H1 (cell line): ENCODE data around the gene HMGCL. TPM values are rescaled to one million over a fixed set of nuclear protein-coding genes. Genes with fewer than 3 reads are reported as not detected.

Experiments
- CTCF ChIA-PET: fragments of 300-600 bp; sonication (Branson Sonifier 250); formaldehyde crosslinking; loops from one replicate; lab custom pipeline; 2021; ENCODE audit not compliant: partially characterized antibody; lab: Charles Lee
- POLR2A ChIA-PET: fragments of 300-600 bp; sonication (Branson Sonifier 250); formaldehyde crosslinking; loops from one replicate; lab custom pipeline; 2021; ENCODE audit warnings: inconsistent platforms; ENCODE audit not compliant: partially characterized antibody; lab: Charles Lee
- DNase-seq, 2 experiments: peaks; one replicate each; pipeline versions ENCODE4 v3.0.0 to v3.0.0-alpha.2; 2010 to 2022; ENCODE audit warnings: low spot score in 2 of 2, low read depth in 1 of 2, mixed read lengths in 1 of 2
- FAIRE-seq: peaks from 2 replicates; lab custom pipeline; 2011; peaks lifted over from hg19 to GRCh38; lab: Jason Lieb, UNC
- H2AFZ ChIP-seq: 2 replicates; pipeline ENCODE4 v1.8.1; 2012; ENCODE audit warnings: low read length, inconsistent platforms
- H2AK5ac ChIP-seq: 2 replicates; pipeline ENCODE4 v1.6.1; 2013; ENCODE audit warnings: low read depth, low read length
- H2BK120ac ChIP-seq: replicated peaks from 2 replicates; pipeline ENCODE3; 2013; ENCODE audit warnings: low read depth, low read length, inconsistent platforms
- H2BK12ac ChIP-seq: 2 replicates; pipeline ENCODE4 v1.6.1; 2013; ENCODE audit warnings: low read depth, low read length
- H2BK15ac ChIP-seq: 2 replicates; pipeline ENCODE4 v1.6.1; 2013; ENCODE audit warnings: low read length
- H2BK20ac ChIP-seq: 2 replicates; pipeline ENCODE4 v1.6.1; 2013; ENCODE audit warnings: low read length
- H2BK5ac ChIP-seq: 2 replicates; pipeline ENCODE4 v1.6.1; 2013; ENCODE audit warnings: low read depth, low read length
- H3K14ac ChIP-seq: 2 replicates; pipeline ENCODE4 v1.6.1; 2013; ENCODE audit warnings: inconsistent platforms; ENCODE audit not compliant: insufficient read length
- H3K18ac ChIP-seq: 2 replicates; pipeline ENCODE4 v1.6.1; 2013; ENCODE audit warnings: low read length; ENCODE audit errors: extremely low read depth
- H3K23ac ChIP-seq: 2 replicates; pipeline ENCODE4 v1.6.1; 2013; ENCODE audit warnings: inconsistent platforms; ENCODE audit not compliant: insufficient read length
- H3K23me2 ChIP-seq: 2 replicates; pipeline ENCODE4 v1.6.1; 2013; ENCODE audit warnings: low read depth, low read length
- H3K27ac ChIP-seq: 2 replicates; pipeline ENCODE4 v1.6.1; 2011; ENCODE audit warnings: low read depth, low read length, inconsistent platforms
- H3K27me3 ChIP-seq, 4 experiments: replicated peaks in 1 of 4; 1 replicate in 1 of 4; 2 replicates in 3 of 4; pipeline versions ENCODE4 v1.6.1 to v1.8.1; 2011 to 2013; ENCODE audit warnings: low read length in 3 of 4, mild to moderate bottlenecking in 3 of 4, inconsistent platforms in 2 of 4, mixed read lengths in 2 of 4, moderate library complexity in 1 of 4; ENCODE audit not compliant: control insufficient read depth in 3 of 4, insufficient read depth in 3 of 4; ENCODE audit errors: extremely low read depth in 1 of 4
- H3K36me3 ChIP-seq, 4 experiments: 2 replicates each; pipeline versions ENCODE4 v1.6.1 to v1.8.1; 2011 to 2013; ENCODE audit warnings: mild to moderate bottlenecking in 4 of 4, low read length in 3 of 4, moderate library complexity in 2 of 4, control low read depth in 1 of 4, inconsistent platforms in 1 of 4; ENCODE audit not compliant: insufficient read depth in 4 of 4, control insufficient read depth in 2 of 4
- H3K4ac ChIP-seq: replicated peaks from 2 replicates; pipeline ENCODE3; 2013; ENCODE audit warnings: low read length, low read depth, mixed read lengths, inconsistent platforms; ENCODE audit not compliant: insufficient read length
- H3K4me1 ChIP-seq, 4 experiments: replicated peaks in 1 of 4; 1 replicate in 1 of 4; 2 replicates in 3 of 4; pipeline versions ENCODE4 v1.6.1 to v1.8.1; 2011 to 2013; ENCODE audit warnings: low read length in 3 of 4, inconsistent platforms in 2 of 4, mixed read lengths in 1 of 4; ENCODE audit not compliant: insufficient read depth in 4 of 4, control insufficient read depth in 3 of 4
- H3K4me2 ChIP-seq, 2 experiments: 2 replicates each; pipeline versions ENCODE4 v1.6.1 to v1.8.1; 2011 to 2013; ENCODE audit warnings: low read depth in 2 of 2, low read length in 2 of 2, control low read depth in 1 of 2, inconsistent platforms in 1 of 2, mild to moderate bottlenecking in 1 of 2; ENCODE audit not compliant: insufficient read depth in 1 of 2
- H3K4me3 ChIP-seq, 4 experiments: fragments of 200-600, 300-600 bp in 1 of 4; sonication (generic), shearing (Covaris generic), sonication (Bioruptor Twin) in 1 of 4; 2 replicates each; pipeline versions ENCODE4 v1.5.1 to v1.8.1; 2011 to 2016; ENCODE audit warnings: low read length in 4 of 4, low read depth in 3 of 4, control low read depth in 2 of 4, inconsistent platforms in 2 of 4, mild to moderate bottlenecking in 2 of 4, mixed read lengths in 1 of 4, moderate library complexity in 1 of 4; ENCODE audit not compliant: insufficient read depth in 2 of 4; ENCODE audit errors: extremely low read depth in 1 of 4
- H3K56ac ChIP-seq: replicated peaks from 2 replicates; pipeline ENCODE3; 2013; ENCODE audit warnings: low read depth, mild to moderate bottlenecking, mixed read lengths, low read length, inconsistent platforms; ENCODE audit not compliant: insufficient read length
- H3K79me1 ChIP-seq: 2 replicates; pipeline ENCODE4 v1.6.1; 2013; ENCODE audit warnings: low read depth, low read length, control low read depth
- H3K79me2 ChIP-seq, 2 experiments: 2 replicates each; pipeline versions ENCODE4 v1.6.1 to v1.8.1; 2012 to 2013; ENCODE audit warnings: low read length in 2 of 2, mild to moderate bottlenecking in 2 of 2, inconsistent platforms in 1 of 2; ENCODE audit not compliant: insufficient read depth in 2 of 2, control insufficient read depth in 1 of 2
- H3K9ac ChIP-seq, 4 experiments: replicated peaks in 1 of 4; 1 replicate in 1 of 4; 2 replicates in 3 of 4; pipeline versions ENCODE4 v1.6.1 to v1.8.1; 2011 to 2013; ENCODE audit warnings: low read depth in 3 of 4, low read length in 3 of 4, control low read depth in 2 of 4, mild to moderate bottlenecking in 2 of 4, moderate library complexity in 2 of 4, inconsistent platforms in 1 of 4; ENCODE audit errors: extremely low read depth in 1 of 4
- H3K9me3 ChIP-seq, 2 experiments: 2 replicates each; pipeline versions ENCODE4 v1.6.1 to v1.8.1; 2012 to 2013; ENCODE audit warnings: mild to moderate bottlenecking in 2 of 2, moderate library complexity in 2 of 2, control low read depth in 1 of 2, inconsistent platforms in 1 of 2, low read depth in 1 of 2, low read length in 1 of 2, mixed read lengths in 1 of 2; ENCODE audit not compliant: insufficient read depth in 2 of 2
- H4K20me1 ChIP-seq, 2 experiments: replicated peaks in 1 of 2; 2 replicates each; pipeline versions ENCODE3 to v1.8.1; 2011 to 2013; ENCODE audit warnings: inconsistent platforms in 2 of 2, low read length in 2 of 2, mild to moderate bottlenecking in 1 of 2; ENCODE audit not compliant: insufficient read depth in 2 of 2, control insufficient read depth in 1 of 2
- H4K5ac ChIP-seq: 2 replicates; pipeline ENCODE4 v1.6.1; 2013; ENCODE audit warnings: low read length, low read depth, mixed read lengths, inconsistent platforms; ENCODE audit not compliant: insufficient read length
- H4K8ac ChIP-seq: 2 replicates; pipeline ENCODE4 v1.8.0; 2013; ENCODE audit warnings: mild to moderate bottlenecking, moderate library complexity, low read length, inconsistent platforms; ENCODE audit not compliant: insufficient read depth; ENCODE audit errors: extremely low read depth
- H4K91ac ChIP-seq: replicated peaks from 2 replicates; pipeline ENCODE3; 2013; ENCODE audit warnings: low read length, mixed read lengths, inconsistent platforms; ENCODE audit not compliant: insufficient read length
- JUN ChIP-seq: IDR thresholded peaks from 2 replicates; pipeline ENCODE4 v1.6.1; 2011; ENCODE audit warnings: low read depth, mild to moderate bottlenecking, improper control_type of control experiment, low read length
- PHF8 ChIP-seq: fragments of 200-600 bp; sonication (generic); conservative IDR thresholded peaks from 2 replicates; pipeline ENCODE4 v1.7.1; 2012; ENCODE audit warnings: low read depth, mild to moderate bottlenecking, inconsistent platforms, low read length, moderate library complexity
- SAP30 ChIP-seq: fragments of 300-600 bp; sonication (generic); IDR thresholded peaks from 2 replicates; pipeline ENCODE4 v1.7.1; 2012; ENCODE audit warnings: low read length, moderate library complexity, mild to moderate bottlenecking, inconsistent platforms; ENCODE audit not compliant: insufficient read depth, insufficient replicate concordance
- SUZ12 ChIP-seq: fragments of 200-600 bp; sonication (generic); IDR thresholded peaks from 2 replicates; pipeline ENCODE4 v1.6.1; 2012; ENCODE audit warnings: mild to moderate bottlenecking, inconsistent platforms, low read length, moderate library complexity, mixed read lengths
- WGBS, 2 experiments: shearing (Covaris generic) in 1 of 2; methylation state at CpG; one replicate each; pipeline versions ENCODE4 v1.1.6 to v1.1.7; 2013 to 2015; ENCODE audit warnings: low lambda C conversion rate in 2 of 2, mixed read lengths in 2 of 2, inconsistent platforms in 1 of 2, low coverage in 1 of 2, missing lambda C conversion rate in 1 of 2; ENCODE audit not compliant: insufficient replicate concordance in 2 of 2, insufficient coverage in 1 of 2, insufficient read length in 1 of 2; ENCODE audit errors: extremely low coverage in 1 of 2, missing lambda C conversion rate in 1 of 2; 5-methylcytosine and 5-hydroxymethylcytosine counted together
- polyA plus RNA-seq, 7 experiments: library from polyadenylated mRNA; depleted of rRNA in 3 of 7; stranded (reverse) in 5 of 7; unstranded in 2 of 7; fragments of >200 nt in 5 of 7; fragments of 200-250 nt in 2 of 7; gene quantifications; 1 replicate in 5 of 7; 2 replicates in 1 of 7; 4 replicates in 1 of 7; pipeline versions ENCODE4 v1.2.1 to v1.2.3, GENCODE V29; 2011 to 2013; ENCODE audit warnings: missing spikeins in 2 of 7, mixed read lengths in 2 of 7
- total RNA-seq: library from RNA; stranded (reverse); fragmentation: NEBNext Ultra II Directional; extraction: Animal tissue kit (Norgen Biotek cat#: 25700); gene quantifications from 2 replicates; pipeline ENCODE4 v1.2.1, GENCODE V29; 2021

HMGCL gene
- total and polyA plus RNA-seq, 2 of the 8 experiments (the other 6 are each of a cell fraction or from before 2014, with no cell fraction given): 13.7 to 19.5 TPM

- Histone ChIP-seq H2BK5ac (peak overlapping the region; percentile 81), H3K36me3 (peaks cover 3 to 27% (median 24%) of the 10 kb centered on the region in 4 experiments; a peak in 6 of 8 replicates)
Measured at GRCh38 chr1:23791516-23792047, 33.6 kb downstream of the HMGCL start.

More at GRCh38 chr1:23791516-23792047, 33.6 kb downstream of the HMGCL start:
- peak overlapping the region in 3 of 4 experiments; percentile 0 to 64 (median 45); a peak in 5 of 7 replicates for H3K9ac ChIP-seq
- H4K8ac ChIP-seq: peak overlapping the region; percentile 81
- peaks cover 10% of the 10 kb centered on the region; the same call in 1 of the 2 replicates for H3K79me1 ChIP-seq
- no peak overlapping the region for H2AK5ac ChIP-seq
- DNase-seq: peak in 1 of 2 experiments; percentile 63
- POLR2A ChIA-PET: interaction anchor here (0.6 to 16.2 kb wide), 12 partner anchors 8 to 220 kb away, joined by 3 to 192 read pairs (median 6); partner anchors contain the start of genes ELOA, GALE, PITHD1 and RPL11
- WGBS, 2 experiments: 1% methylated on average over 15 of the region's 15 CpGs; no CpG with 5 or more reads in 1 of the 2 experiments
- no peak overlapping the region for H2AFZ ChIP-seq
- H3K14ac ChIP-seq: peak overlapping the region; percentile 33
- H3K27me3 ChIP-seq: no peaks in the 10 kb centered on the region
- H2BK120ac ChIP-seq: no peak overlapping the region
- FAIRE-seq: no peak
- H3K18ac ChIP-seq: peak overlapping the region; percentile 60
- TF ChIP-seq PHF8: peak; percentile 11; the same call in 1 of the 2 replicates
- TF ChIP-seq SUZ12: peak; percentile 1; the same call in 1 of the 2 replicates
- TF ChIP-seq SAP30: peak; percentile 54
- no peak for TF ChIP-seq JUN
- H3K4me1 ChIP-seq: peaks cover 0 to 11% (median 6%) of the 10 kb centered on the region in 4 experiments; a peak in 5 of 7 replicates
- H2BK15ac ChIP-seq: no peak overlapping the region
- H3K4me3 ChIP-seq: peak overlapping the region; percentile 63 to 100 (median 96)
- CTCF ChIA-PET: interaction anchor here (0.7 to 2.5 kb wide), 5 partner anchors 11 to 20 kb away, joined by 3 to 7 read pairs (median 4); no protein-coding TSS in a partner anchor
- peaks cover 4 to 21% of the 10 kb centered on the region in 2 experiments; a peak in 3 of 4 replicates for H3K79me2 ChIP-seq
- H4K91ac ChIP-seq: no peak overlapping the region
- H3K9me3 ChIP-seq: no peaks in the 10 kb centered on the region
- peaks cover 7 to 10% of the 10 kb centered on the region in 2 experiments for H4K20me1 ChIP-seq
- peaks cover 9% of the 10 kb centered on the region for H3K23me2 ChIP-seq
- H3K23ac ChIP-seq: no peak overlapping the region
- no peak overlapping the region for H2BK20ac ChIP-seq
- H3K4ac ChIP-seq: peak overlapping the region; percentile 46
- no peak overlapping the region for H3K27ac ChIP-seq
- no peak overlapping the region for H2BK12ac ChIP-seq
- peak overlapping the region; percentile 79 for H3K56ac ChIP-seq
- H3K4me2 ChIP-seq: peak overlapping the region; percentile 74 to 96
- H4K5ac ChIP-seq: peak overlapping the region; percentile 34
